ENCODE data around the gene RNASET2. TPM values are rescaled to one million over a fixed set of nuclear protein-coding genes. Genes with fewer than 3 reads are reported as not detected.

RNASET2 gene
- total and polyA plus RNA-seq, 2 donors from 2014 or later = 50.7 to 69.0 TPM

DNA sequence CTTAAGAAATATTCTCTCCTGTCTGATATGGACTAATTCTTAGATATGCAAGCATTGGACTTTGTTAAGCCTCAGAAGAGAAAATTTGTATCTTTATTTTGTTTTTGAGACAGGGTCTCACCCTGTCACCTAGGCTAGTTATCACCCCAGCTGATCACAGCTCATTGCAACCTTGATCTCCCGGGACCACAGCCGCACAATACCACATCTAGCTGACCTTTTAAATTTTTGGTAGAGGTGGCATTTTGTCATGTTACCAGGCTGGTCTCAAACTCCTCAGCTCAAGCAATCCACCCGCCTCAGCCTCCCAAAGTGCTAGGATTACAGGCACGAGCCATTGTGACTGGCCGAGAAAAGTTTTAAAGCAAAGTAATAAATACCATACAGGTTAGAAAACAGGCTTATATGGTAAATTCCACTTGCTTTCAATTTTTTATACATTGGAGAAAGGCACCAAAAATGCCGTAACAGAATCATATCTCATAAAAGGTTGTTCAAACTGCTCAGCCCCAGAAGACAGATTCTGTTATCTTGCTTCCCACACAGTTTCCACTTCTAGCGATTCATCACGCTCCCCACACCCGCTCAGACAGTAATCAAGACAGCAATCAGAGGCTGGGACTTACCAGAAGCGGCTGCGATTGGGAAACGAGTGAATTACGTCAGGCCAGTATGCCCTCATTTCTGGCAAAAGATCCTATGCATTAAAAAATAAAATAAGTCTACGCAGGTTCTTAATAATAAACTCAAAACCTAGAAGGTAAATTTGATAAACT lies 13.8 kb downstream of the RNASET2 start:
- Histone ChIP-seq H3K9ac (ENCODE audit: low read length in 3 of 3) (no peak overlapping the region), H3K4me1 (ENCODE audit: control insufficient read depth in 2 of 3, insufficient read depth in 2 of 3, low read depth in 1 of 3, low read length in 3 of 3) (no peaks in the 10 kb centered on the region), H3K27ac (ENCODE audit: low read depth in 2 of 2, low read length in 2 of 2) (no peak overlapping the region), H3K27me3 (ENCODE audit: control insufficient read depth, insufficient read depth, low read length) (no peaks in the 10 kb centered on the region), H3K9me3 (ENCODE audit: control insufficient read depth in 2 of 3, insufficient read depth in 1 of 3, low read length in 3 of 3) (no peaks in the 10 kb centered on the region), H3K36me3 (ENCODE audit: control insufficient read depth in 2 of 3, insufficient read depth in 3 of 3, low read length in 3 of 3) (peaks cover 3 to 12% (median 3%) of the 10 kb centered on the region in 3 donors), H3K4me3 (ENCODE audit: low read length in 3 of 3) (no peak overlapping the region)
- TF ChIP-seq CTCF (IDR thresholded peaks at IDR 0.05; ENCODE audit: borderline replicate concordance, extremely low read depth, insufficient read depth) = no peak
- no peak for FAIRE-seq
- intact Hi-C loops (cut with DNase I) = no loop called here
- DNase-seq = no peak

- Histone ChIP-seq H3K36me3 (ENCODE audit: control insufficient read depth in 2 of 3, insufficient read depth in 3 of 3, low read length in 3 of 3) (peaks cover 0 to 14% (median 3%) of the 10 kb centered on the region in 3 donors), H3K27me3 (ENCODE audit: control insufficient read depth, insufficient read depth, low read length) (no peaks in the 10 kb centered on the region), H3K9ac (ENCODE audit: low read length in 3 of 3) (no peak overlapping the region), H3K27ac (ENCODE audit: low read depth in 2 of 2, low read length in 2 of 2) (no peak overlapping the region), H3K4me1 (ENCODE audit: control insufficient read depth in 2 of 3, insufficient read depth in 2 of 3, low read depth in 1 of 3, low read length in 3 of 3) (no peaks in the 10 kb centered on the region), H3K4me3 (ENCODE audit: low read length in 3 of 3) (no peak overlapping the region), H3K9me3 (ENCODE audit: control insufficient read depth in 2 of 3, insufficient read depth in 1 of 3, low read length in 3 of 3) (no peaks in the 10 kb centered on the region)
- no peak for TF ChIP-seq CTCF (IDR thresholded peaks at IDR 0.05; ENCODE audit: borderline replicate concordance, extremely low read depth, insufficient read depth)
- DNase-seq (no peak), FAIRE-seq (no peak)
- intact Hi-C loops (cut with DNase I) = no loop called here
These were observed 15.7 kb downstream of the RNASET2 start for GRCh38 chr6:166940643-166941068.

DNA sequence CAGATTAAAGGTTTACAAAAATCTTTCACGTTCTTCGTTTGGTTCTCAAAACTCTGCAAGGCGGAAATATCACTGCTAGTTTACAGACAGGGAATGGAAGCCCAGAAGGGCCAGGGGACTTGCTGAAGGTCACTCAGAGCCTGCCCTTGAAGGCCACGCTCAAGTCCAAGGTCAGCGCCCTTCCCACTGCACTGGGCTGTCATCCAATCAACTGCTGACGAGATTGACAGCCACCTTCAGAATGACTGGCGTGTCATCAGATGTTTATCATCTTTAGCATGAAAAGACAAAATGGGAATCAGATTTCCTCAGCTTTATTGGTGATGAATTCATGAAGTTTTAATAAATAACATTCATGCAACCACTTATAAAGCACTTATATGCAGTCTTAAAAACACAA lies 16.5 kb downstream of the RNASET2 start:
- peak in 1 of 5 donors; percentile 6 for DNase-seq
- Histone ChIP-seq H3K9me3 (ENCODE audit: control insufficient read depth in 2 of 3, insufficient read depth in 1 of 3, low read length in 3 of 3) (no peaks in the 10 kb centered on the region), H3K4me3 (ENCODE audit: low read length in 3 of 3) (no peak overlapping the region), H3K4me1 (ENCODE audit: control insufficient read depth in 2 of 3, insufficient read depth in 2 of 3, low read depth in 1 of 3, low read length in 3 of 3) (no peaks in the 10 kb centered on the region), H3K27ac (ENCODE audit: low read depth in 2 of 2, low read length in 2 of 2) (no peak overlapping the region), H3K36me3 (ENCODE audit: control insufficient read depth in 2 of 3, insufficient read depth in 3 of 3, low read length in 3 of 3) (peaks cover 0 to 14% (median 3%) of the 10 kb centered on the region in 3 donors), H3K27me3 (ENCODE audit: control insufficient read depth, insufficient read depth, low read length) (no peaks in the 10 kb centered on the region), H3K9ac (ENCODE audit: low read length in 3 of 3) (no peak overlapping the region)
- TF ChIP-seq CTCF (IDR thresholded peaks at IDR 0.05; ENCODE audit: borderline replicate concordance, extremely low read depth, insufficient read depth) = no peak
- no peak for FAIRE-seq
- intact Hi-C loops (cut with DNase I) = no loop called here

Measured in kidney (tissue), 14 donors.